ENCODE measurements around the gene TMCC1. TPM values are rescaled to one million over a fixed set of nuclear protein-coding genes. Genes with fewer than 3 reads are reported as not detected.

Gene TMCC1
- total and polyA plus RNA-seq, 2 donors (not counting 3 experiments of a cell fraction or from before 2014, with no cell fraction given) = 17.4 to 38.4 TPM

GRCh38 chr3:129620828-129621559 lies 272.5 kb downstream of the TMCC1 start:
- peak overlapping the region; percentile 96 for H3K27ac ChIP-seq (ENCODE audit: insufficient read depth, low read depth, low read length)
- no peak overlapping the region for H3K9ac ChIP-seq (replicated peaks; ENCODE audit: extremely low read depth, insufficient read depth, low read length)
- no peaks in the 10 kb centered on the region for H3K9me3 ChIP-seq (replicated peaks; ENCODE audit: control insufficient read depth, insufficient read depth, low read length)
- no peak overlapping the region for H3K4me3 ChIP-seq (replicated peaks in 1 of 3; ENCODE audit: insufficient read depth in 1 of 3, low read depth in 1 of 3, low read length in 3 of 3)
- H3K4me1 ChIP-seq (ENCODE audit: control insufficient read depth, extremely low read depth, insufficient read depth, low read length) = peaks cover 73% of the 10 kb centered on the region
- dilution Hi-C loops (cut with MboI; ENCODE audit: extremely low pct_ligation_motif_present, low sequenced_read_pairs) (no loop called here), intact Hi-C loops (cut with micrococcal nuclease) (loop anchor here (10.0 kb wide), 2 partner anchors 236 to 474 kb away; no protein-coding TSS in a partner anchor)
- H3K9me1 ChIP-seq (replicated peaks; ENCODE audit: control insufficient read depth, extremely low read depth, insufficient read depth, low read length) = no peaks in the 10 kb centered on the region
- H3K4me2 ChIP-seq (ENCODE audit: insufficient read depth, low read length) = no peak overlapping the region
- H3K27me3 ChIP-seq (ENCODE audit: control insufficient read depth in 2 of 2, insufficient read depth in 2 of 2, low read length in 2 of 2) = no peaks in the 10 kb centered on the region
- ChIA-PET CTCF (interaction anchor here (0.9 to 2.4 kb wide), 6 partner anchors 8 to 237 kb away, joined by 3 to 11 read pairs (median 3); no protein-coding TSS in a partner anchor), POLR2A (no interaction called here)
- BruUV-seq (replicated peaks) = no TSS peak
- H4K20me1 ChIP-seq (replicated peaks; ENCODE audit: control insufficient read depth, extremely low read depth, insufficient read depth, low read length) = no peaks in the 10 kb centered on the region
- no peak for TF ChIP-seq JUN (IDR thresholded peaks at IDR 0.05; ENCODE audit: borderline replicate concordance, insufficient read depth, insufficient read length, low read depth)
- TF ChIP-seq, protein P1, sequence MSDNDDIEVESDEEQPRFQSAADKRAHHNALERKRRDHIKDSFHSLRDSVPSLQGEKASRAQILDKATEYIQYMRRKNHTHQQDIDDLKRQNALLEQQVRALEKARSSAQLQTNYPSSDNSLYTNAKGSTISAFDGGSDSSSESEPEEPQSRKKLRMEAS (IDR thresholded peaks at IDR 0.05; ENCODE audit: insufficient read depth, insufficient read length) = no peak
- no peak for TF ChIP-seq GATA2 (IDR thresholded peaks at IDR 0.05; ENCODE audit: insufficient read depth, insufficient read length, low read depth, low read length)
- TF ChIP-seq, protein P2, sequence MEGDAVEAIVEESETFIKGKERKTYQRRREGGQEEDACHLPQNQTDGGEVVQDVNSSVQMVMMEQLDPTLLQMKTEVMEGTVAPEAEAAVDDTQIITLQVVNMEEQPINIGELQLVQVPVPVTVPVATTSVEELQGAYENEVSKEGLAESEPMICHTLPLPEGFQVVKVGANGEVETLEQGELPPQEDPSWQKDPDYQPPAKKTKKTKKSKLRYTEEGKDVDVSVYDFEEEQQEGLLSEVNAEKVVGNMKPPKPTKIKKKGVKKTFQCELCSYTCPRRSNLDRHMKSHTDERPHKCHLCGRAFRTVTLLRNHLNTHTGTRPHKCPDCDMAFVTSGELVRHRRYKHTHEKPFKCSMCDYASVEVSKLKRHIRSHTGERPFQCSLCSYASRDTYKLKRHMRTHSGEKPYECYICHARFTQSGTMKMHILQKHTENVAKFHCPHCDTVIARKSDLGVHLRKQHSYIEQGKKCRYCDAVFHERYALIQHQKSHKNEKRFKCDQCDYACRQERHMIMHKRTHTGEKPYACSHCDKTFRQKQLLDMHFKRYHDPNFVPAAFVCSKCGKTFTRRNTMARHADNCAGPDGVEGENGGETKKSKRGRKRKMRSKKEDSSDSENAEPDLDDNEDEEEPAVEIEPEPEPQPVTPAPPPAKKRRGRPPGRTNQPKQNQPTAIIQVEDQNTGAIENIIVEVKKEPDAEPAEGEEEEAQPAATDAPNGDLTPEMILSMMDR (IDR thresholded peaks at IDR 0.05; ENCODE audit: extremely low read depth in 1 of 2, insufficient read depth in 1 of 2, low read depth in 1 of 2, low read length in 2 of 2) = no peak
- TF ChIP-seq EZH2 (IDR thresholded peaks at IDR 0.05; ENCODE audit: borderline replicate concordance, low read depth, low read length, severe bottlenecking) = no peak
- TF ChIP-seq MYC (IDR thresholded peaks at IDR 0.05; ENCODE audit: low read depth, low read length) = no peak
- TF ChIP-seq FOS (IDR thresholded peaks at IDR 0.05; ENCODE audit: borderline replicate concordance, insufficient read depth, low read length) = no peak
- TF ChIP-seq POLR2AphosphoS5 (IDR thresholded peaks at IDR 0.05; ENCODE audit: insufficient read depth, low read depth, low read length) = no peak
- no peak for TF ChIP-seq POLR2A (IDR thresholded peaks at IDR 0.05; ENCODE audit: low read depth, low read length)
- no peak overlapping the region for H2AFZ ChIP-seq (ENCODE audit: low read depth, low read length)
- no peaks in the 10 kb centered on the region for H3K79me2 ChIP-seq (ENCODE audit: control insufficient read depth, insufficient read depth, low read length)
- FAIRE-seq (no peak), DNase-seq (ENCODE audit: low read depth, low spot score) (no peak)
- H3K36me3 ChIP-seq (ENCODE audit: control insufficient read depth in 2 of 2, extremely low read depth in 1 of 2, insufficient read depth in 2 of 2, low read length in 2 of 2) = no peaks in the 10 kb centered on the region
